Neural crest cell (in vitro differentiated cells): ENCODE data around the gene AMACR. TPM values are rescaled to one million over a fixed set of nuclear protein-coding genes. Genes with fewer than 3 reads are reported as not detected.

ENCODE experiments used
- DNase-seq: peaks from one replicate; pipeline ENCODE4 v3.0.0; 2021; ENCODE audit warnings: low read depth, mixed read lengths, low spot score
- H3K27ac Mint-ChIP-seq: one replicate; pipeline ENCODE4 v1.8.0; 2021; ENCODE audit warnings: mild to moderate bottlenecking, mixed read lengths; ENCODE audit not compliant: unreplicated experiment
- H3K27me3 Mint-ChIP-seq: 2 replicates; pipeline ENCODE4 v1.8.0; 2021; ENCODE audit warnings: low read depth, mild to moderate bottlenecking, mixed read lengths
- H3K36me3 Mint-ChIP-seq: 2 replicates; pipeline ENCODE4 v1.8.0; 2021; ENCODE audit warnings: low read depth, mild to moderate bottlenecking, mixed read lengths
- H3K4me1 Mint-ChIP-seq: 2 replicates; pipeline ENCODE4 v1.8.0; 2021; ENCODE audit warnings: mixed read lengths
- H3K4me3 Mint-ChIP-seq: one replicate; pipeline ENCODE4 v1.8.0; 2021; ENCODE audit warnings: mild to moderate bottlenecking, mixed read lengths
- H3K9me3 Mint-ChIP-seq: 2 replicates; pipeline ENCODE4 v1.8.0; 2021; ENCODE audit warnings: mixed read lengths
- CTCF ChIP-seq: fragments of 200-600 bp; sonication (generic); conservative IDR thresholded peaks from 2 replicates; pipeline ENCODE4 v1.5.0; 2021; ENCODE audit warnings: antibody characterized with exemption, mild to moderate bottlenecking
- total RNA-seq: library from RNA; stranded (reverse); gene quantifications from 2 replicates; pipeline ENCODE4 v1.2.1, GENCODE V29; 2021

AMACR gene
- total RNA-seq, 1 donor from 2014 or later: 14.3 TPM

- TF ChIP-seq CTCF: no peak
- Mint-ChIP-seq H3K36me3 (peaks cover 38% of the 10 kb centered on the region), H3K9me3 (peaks cover 4% of the 10 kb centered on the region), H3K4me3 (no peak overlapping the region), H3K27ac (peak overlapping the region; percentile 46), H3K4me1 (peaks cover 29% of the 10 kb centered on the region), H3K27me3 (no peaks in the 10 kb centered on the region)
- DNase-seq: no peak
Measured at GRCh38 chr5:34053571-34054399, 45.9 kb upstream of the AMACR start.

- Mint-ChIP-seq H3K27me3 (no peaks in the 10 kb centered on the region), H3K36me3 (peaks cover 40% of the 10 kb centered on the region), H3K4me3 (no peak overlapping the region), H3K27ac (peak overlapping the region; percentile 46), H3K4me1 (peaks cover 31% of the 10 kb centered on the region), H3K9me3 (peaks cover 4% of the 10 kb centered on the region)
- TF ChIP-seq CTCF: no peak
- DNase-seq: no peak
Measured at GRCh38 chr5:34053133-34053532, 45.3 kb upstream of the AMACR start.

GRCh38 chr5:34051374-34051980 lies 43.6 kb upstream of the AMACR start:
- Mint-ChIP-seq H3K4me3 (no peak overlapping the region), H3K4me1 (peaks cover 37% of the 10 kb centered on the region), H3K9me3 (peaks cover 4% of the 10 kb centered on the region), H3K27ac (no peak overlapping the region), H3K27me3 (no peaks in the 10 kb centered on the region), H3K36me3 (peaks cover 41% of the 10 kb centered on the region)
- no peak for TF ChIP-seq CTCF
- DNase-seq: no peak

- no peak for TF ChIP-seq CTCF
- peaks cover 42% of the 10 kb centered on the region for H3K36me3 Mint-ChIP-seq
- peaks cover 23% of the 10 kb centered on the region for H3K4me1 Mint-ChIP-seq
- H3K27me3 Mint-ChIP-seq: no peaks in the 10 kb centered on the region
- no peak overlapping the region for H3K27ac Mint-ChIP-seq
- peaks cover 4% of the 10 kb centered on the region for H3K9me3 Mint-ChIP-seq
- H3K4me3 Mint-ChIP-seq: no peak overlapping the region
- DNase-seq: no peak
Measured at GRCh38 chr5:34047774-34048572, 40.1 kb upstream of the AMACR start.

- Mint-ChIP-seq H3K4me3 (no peak overlapping the region), H3K27me3 (no peaks in the 10 kb centered on the region), H3K4me1 (peaks cover 25% of the 10 kb centered on the region), H3K36me3 (peaks cover 42% of the 10 kb centered on the region), H3K27ac (no peak overlapping the region), H3K9me3 (peaks cover 4% of the 10 kb centered on the region)
- DNase-seq: no peak
- TF ChIP-seq CTCF: no peak
Measured at GRCh38 chr5:34047143-34047542, 39.3 kb upstream of the AMACR start.
